CD4-positive, alpha-beta T cell treated with Interleukin-17A for 1 hour (primary cell): ENCODE measurements around the gene TSPAN19.
"Not testable (repeated sequence)": the region's sequence is repeated elsewhere in the genome, so short reads cannot be mapped to it uniquely, and the experiment has no call there.

Experiments
- DNase-seq: peaks from one replicate; pipeline ENCODE4 v3.0.0-alpha.2; 2020

Gene TSPAN19

GRCh38 chr12:85036234-85036707, at the start of gene TSPAN19, which contains the start of gene LRRIQ1:
TSPAN19 (minus strand) TSS chr12:85036277; CDS start chr12:85029946, 6,331 bp downstream.
LRRIQ1 (plus strand) TSS chr12:85036351; CDS start chr12:85038177, 1,826 bp downstream.
- peak; percentile 25 for DNase-seq

- no peak for DNase-seq
These were observed 49.0 kb upstream of the TSPAN19 start for GRCh38 chr12:85085066-85085465.

- DNase-seq: no peak
These were observed 40.8 kb upstream of the TSPAN19 start for GRCh38 chr12:85076688-85077430.

GRCh38 chr12:85072826-85073225, 36.7 kb upstream of the TSPAN19 start:
- DNase-seq: no peak

- no peak for DNase-seq
These were observed 29.9 kb upstream of the TSPAN19 start for GRCh38 chr12:85065837-85066482.

- no peak for DNase-seq
These were observed 24.8 kb upstream of the TSPAN19 start for GRCh38 chr12:85060916-85061315.

- no peak for DNase-seq
These were observed 23.5 kb upstream of the TSPAN19 start for GRCh38 chr12:85059594-85059993.

- DNase-seq: no peak
These were observed 22.3 kb upstream of the TSPAN19 start for GRCh38 chr12:85058339-85058738.

- peak; percentile 29 for DNase-seq
These were observed 21.4 kb upstream of the TSPAN19 start for GRCh38 chr12:85057370-85057963.

GRCh38 chr12:85043829-85044228, 7.8 kb upstream of the TSPAN19 start:
- no peak for DNase-seq

GRCh38 chr12:85041395-85041794, 5.3 kb upstream of the TSPAN19 start:
- DNase-seq: no peak

GRCh38 chr12:85036733-85037132, 656 bp upstream of the TSPAN19 start:
- DNase-seq: no peak

GRCh38 chr12:85029456-85029855, 6.6 kb downstream of the TSPAN19 start:
- DNase-seq: no peak

- no peak for DNase-seq
These were observed 18.0 kb downstream of the TSPAN19 start for GRCh38 chr12:85018098-85018497.

- no peak for DNase-seq
These were observed 18.5 kb downstream of the TSPAN19 start for GRCh38 chr12:85017618-85018017.

GRCh38 chr12:85017133-85017532, 18.9 kb downstream of the TSPAN19 start:
- no peak for DNase-seq

GRCh38 chr12:85016413-85016812, 19.7 kb downstream of the TSPAN19 start:
- no peak for DNase-seq

- no peak for DNase-seq
These were observed 28.2 kb downstream of the TSPAN19 start for GRCh38 chr12:85007836-85008235.

GRCh38 chr12:85006206-85006605, 29.9 kb downstream of the TSPAN19 start:
- DNase-seq: no peak

- DNase-seq: no peak
These were observed 30.5 kb downstream of the TSPAN19 start for GRCh38 chr12:85005615-85006014.

GRCh38 chr12:85005047-85005446, 31.0 kb downstream of the TSPAN19 start:
- not testable (repeated sequence) for DNase-seq

- no peak for DNase-seq
These were observed 31.9 kb downstream of the TSPAN19 start for GRCh38 chr12:85004204-85004603.

GRCh38 chr12:85002778-85003296, 33.2 kb downstream of the TSPAN19 start:
- no peak for DNase-seq

- DNase-seq: no peak
These were observed 35.3 kb downstream of the TSPAN19 start for GRCh38 chr12:85000729-85001128.
